HG03575 (cell line): ENCODE results near the gene NUDT8.

Experiments
- ATAC-seq: cut with Tn5 transposase; IDR thresholded peaks from one replicate; pipeline ENCODE4 v1.9.1; 2021; ENCODE audit not compliant: unreplicated experiment, insufficient number of reproducible peaks, low FRiP score; ENCODE audit errors: extremely low read depth

The NUDT8 gene

DNA sequence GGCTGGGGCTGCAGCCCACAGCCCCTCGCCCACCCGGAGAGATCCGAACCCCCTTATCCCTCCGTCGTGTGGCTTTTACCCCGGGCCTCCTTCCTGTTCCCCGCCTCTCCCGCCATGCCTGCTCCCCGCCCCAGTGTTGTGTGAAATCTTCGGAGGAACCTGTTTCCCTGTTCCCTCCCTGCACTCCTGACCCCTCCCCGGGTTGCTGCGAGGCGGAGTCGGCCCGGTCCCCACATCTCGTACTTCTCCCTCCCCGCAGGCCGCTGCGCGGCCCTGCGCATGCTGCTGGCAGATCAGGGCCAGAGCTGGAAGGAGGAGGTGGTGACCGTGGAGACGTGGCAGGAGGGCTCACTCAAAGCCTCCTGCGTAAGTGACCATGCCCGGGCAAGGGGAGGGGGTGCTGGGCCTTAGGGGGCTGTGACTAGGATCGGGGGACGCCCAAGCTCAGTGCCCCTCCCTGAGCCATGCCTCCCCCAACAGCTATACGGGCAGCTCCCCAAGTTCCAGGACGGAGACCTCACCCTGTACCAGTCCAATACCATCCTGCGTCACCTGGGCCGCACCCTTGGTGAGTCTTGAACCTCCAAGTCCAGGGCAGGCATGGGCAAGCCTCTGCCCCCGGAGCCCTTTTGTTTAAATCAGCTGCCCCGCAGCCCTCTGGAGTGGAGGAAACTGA lies 45.4 kb downstream of the NUDT8 start:
- no peak for ATAC-seq

DNA sequence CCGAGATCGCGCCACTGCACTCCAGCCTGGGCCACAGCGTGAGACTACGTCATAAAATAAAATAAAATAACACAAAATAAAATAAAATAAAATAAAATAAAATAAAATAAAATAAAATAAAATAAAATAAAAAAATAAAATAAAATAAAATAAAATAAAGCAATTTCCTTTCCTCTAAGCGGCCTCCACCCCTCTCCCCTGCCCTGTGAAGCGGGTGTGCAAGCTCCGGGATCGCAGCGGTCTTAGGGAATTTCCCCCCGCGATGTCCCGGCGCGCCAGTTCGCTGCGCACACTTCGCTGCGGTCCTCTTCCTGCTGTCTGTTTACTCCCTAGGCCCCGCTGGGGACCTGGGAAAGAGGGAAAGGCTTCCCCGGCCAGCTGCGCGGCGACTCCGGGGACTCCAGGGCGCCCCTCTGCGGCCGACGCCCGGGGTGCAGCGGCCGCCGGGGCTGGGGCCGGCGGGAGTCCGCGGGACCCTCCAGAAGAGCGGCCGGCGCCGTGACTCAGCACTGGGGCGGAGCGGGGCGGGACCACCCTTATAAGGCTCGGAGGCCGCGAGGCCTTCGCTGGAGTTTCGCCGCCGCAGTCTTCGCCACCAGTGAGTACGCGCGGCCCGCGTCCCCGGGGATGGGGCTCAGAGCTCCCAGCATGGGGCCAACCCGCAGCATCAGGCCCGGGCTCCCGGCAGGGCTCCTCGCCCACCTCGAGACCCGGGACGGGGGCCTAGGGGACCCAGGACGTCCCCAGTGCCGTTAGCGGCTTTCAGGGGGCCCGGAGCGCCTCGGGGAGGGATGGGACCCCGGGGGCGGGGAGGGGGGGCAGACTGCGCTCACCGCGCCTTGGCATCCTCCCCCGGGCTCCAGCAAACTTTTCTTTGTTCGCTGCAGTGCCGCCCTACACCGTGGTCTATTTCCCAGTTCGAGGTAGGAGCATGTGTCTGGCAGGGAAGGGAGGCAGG lies 46.2 kb downstream of the NUDT8 start, which contains the start of gene GSTP1:
Gene GSTP1 (plus strand): TSS at position 566 of the 958 bp plus-strand sequence. CDS start 32 bp downstream, at position 598.
- no peak for ATAC-seq

DNA sequence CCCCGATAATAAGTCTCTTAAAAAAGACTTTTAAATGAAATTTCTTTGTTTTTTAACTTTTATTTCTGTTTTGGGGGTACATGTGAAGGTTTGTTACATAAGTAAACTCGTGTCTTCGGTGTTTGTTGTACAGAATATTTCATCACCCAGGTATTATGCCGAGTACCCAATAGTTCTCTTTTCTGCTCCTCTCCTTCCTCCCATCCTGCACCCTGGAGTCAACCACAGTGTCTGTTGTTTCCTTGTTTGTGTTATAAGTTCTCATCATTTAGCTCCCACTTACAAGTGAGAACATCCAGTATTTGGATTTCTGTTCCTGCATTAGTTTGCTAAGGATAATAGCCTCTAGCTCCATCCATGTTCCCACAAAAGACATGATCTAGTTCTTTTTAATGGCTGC lies 47.7 kb downstream of the NUDT8 start:
- ATAC-seq: no peak

DNA sequence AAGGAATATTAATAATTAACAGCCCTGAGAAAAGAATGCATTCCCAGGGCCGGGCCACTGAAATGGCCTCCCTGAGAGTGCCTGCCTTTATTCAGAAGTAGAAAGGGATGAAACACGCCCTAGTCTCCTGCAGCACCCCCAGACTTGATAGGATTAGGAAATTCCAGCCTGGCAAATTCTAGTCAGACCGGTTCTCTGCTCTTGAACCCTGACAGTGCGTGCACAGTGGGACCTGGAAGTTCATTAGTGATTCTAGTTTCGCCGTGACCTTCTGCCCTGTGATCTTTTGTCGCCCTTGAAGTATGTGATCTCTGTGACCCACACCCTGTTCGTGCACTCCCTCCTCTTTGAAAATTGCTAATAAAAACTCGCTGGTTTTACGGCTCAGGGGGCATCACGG lies 48.3 kb downstream of the NUDT8 start:
- no peak for ATAC-seq

DNA sequence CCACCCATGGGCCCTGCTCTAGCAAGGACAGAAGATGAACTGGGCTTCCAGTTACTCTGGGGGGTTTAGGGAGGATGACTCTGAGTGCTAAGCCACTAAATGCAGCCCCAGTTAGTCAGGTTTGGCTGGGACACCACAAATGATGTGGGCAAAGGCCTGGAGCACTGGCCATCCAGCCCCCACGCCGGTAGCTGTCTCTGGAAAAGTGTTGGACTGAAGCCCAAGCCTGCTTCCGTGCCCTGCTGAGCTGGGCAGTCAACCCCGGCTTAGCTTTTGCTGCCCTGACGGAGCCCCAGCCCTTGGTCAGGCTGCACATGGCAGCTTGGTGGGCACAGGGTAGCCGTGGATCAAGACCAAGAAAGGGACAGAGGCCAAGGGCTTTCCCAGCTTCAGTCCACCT lies 51.8 kb downstream of the NUDT8 start:
- no peak for ATAC-seq
